ENCODE data around the gene BTBD9. TPM values are rescaled to one million over a fixed set of nuclear protein-coding genes. Genes with fewer than 3 reads are reported as not detected.

Gene BTBD9
- total RNA-seq, 4 donors from 2014 or later, result 9.2 to 16.3 (median 11.6) TPM

DNA sequence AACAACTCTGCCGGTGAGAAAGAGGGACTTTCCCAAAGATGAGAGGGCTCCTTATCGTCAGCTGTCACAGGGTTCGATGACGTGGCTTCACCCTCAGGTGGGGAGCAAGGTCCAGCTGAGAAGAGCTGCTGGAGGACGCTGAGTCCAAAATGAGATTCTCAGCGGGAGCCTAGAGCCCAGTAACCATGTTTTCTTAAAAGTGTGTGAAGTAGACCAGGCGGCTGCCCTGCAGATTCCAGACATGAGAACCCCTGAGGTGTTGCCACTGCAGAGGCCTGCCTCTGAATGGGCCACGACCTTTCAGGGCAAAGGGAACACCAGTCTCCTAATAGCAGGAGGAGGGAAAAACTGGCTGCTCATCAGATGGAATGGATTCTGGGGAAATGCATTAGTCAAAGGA is 375.1 kb downstream of the BTBD9 start:
- intact Hi-C loops (cut with DNase I), result no loop called here
- Histone ChIP-seq H3K4me1 (peaks cover 0 to 18% (median 11%) of the 10 kb centered on the region in 3 donors), H3K4me3 (no peak overlapping the region), H3K27me3 (no peaks in the 10 kb centered on the region), H3K36me3 (no peaks in the 10 kb centered on the region), H3K27ac (no peak overlapping the region), H3K9me3 (no peaks in the 10 kb centered on the region)
- 67 to 73% methylated on average over 5 to 7 of the region's 8 CpGs for WGBS, 2 donors
- TF ChIP-seq POLR2A (IDR thresholded peaks at IDR 0.05), result no peak
- TF ChIP-seq, protein P1, sequence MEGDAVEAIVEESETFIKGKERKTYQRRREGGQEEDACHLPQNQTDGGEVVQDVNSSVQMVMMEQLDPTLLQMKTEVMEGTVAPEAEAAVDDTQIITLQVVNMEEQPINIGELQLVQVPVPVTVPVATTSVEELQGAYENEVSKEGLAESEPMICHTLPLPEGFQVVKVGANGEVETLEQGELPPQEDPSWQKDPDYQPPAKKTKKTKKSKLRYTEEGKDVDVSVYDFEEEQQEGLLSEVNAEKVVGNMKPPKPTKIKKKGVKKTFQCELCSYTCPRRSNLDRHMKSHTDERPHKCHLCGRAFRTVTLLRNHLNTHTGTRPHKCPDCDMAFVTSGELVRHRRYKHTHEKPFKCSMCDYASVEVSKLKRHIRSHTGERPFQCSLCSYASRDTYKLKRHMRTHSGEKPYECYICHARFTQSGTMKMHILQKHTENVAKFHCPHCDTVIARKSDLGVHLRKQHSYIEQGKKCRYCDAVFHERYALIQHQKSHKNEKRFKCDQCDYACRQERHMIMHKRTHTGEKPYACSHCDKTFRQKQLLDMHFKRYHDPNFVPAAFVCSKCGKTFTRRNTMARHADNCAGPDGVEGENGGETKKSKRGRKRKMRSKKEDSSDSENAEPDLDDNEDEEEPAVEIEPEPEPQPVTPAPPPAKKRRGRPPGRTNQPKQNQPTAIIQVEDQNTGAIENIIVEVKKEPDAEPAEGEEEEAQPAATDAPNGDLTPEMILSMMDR (IDR thresholded peaks at IDR 0.05), result no peak
- DNase-seq, result no peak

DNA sequence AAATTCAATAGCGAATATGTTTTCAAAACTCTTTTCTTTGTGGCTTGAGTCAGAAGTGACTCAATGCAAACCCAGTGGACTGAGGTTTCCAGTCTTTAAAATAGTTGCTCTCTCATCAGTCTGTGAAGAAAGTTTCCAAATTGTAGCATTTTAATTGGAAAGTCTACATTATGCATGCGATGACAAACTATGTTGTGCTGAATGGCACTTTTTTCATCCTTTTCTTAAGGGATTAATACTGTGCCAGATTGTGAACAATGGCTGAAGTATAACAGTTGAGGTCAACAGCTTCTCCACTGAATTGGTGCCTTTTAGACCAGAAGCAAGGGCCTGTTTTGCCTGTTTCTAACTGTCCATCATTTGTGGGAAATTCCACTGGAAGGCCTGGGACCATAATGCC is 377.1 kb downstream of the BTBD9 start:
- intact Hi-C loops (cut with DNase I), result no loop called here
- Histone ChIP-seq H3K36me3 (peaks cover 0 to 12% (median 0%) of the 10 kb centered on the region in 3 donors), H3K4me3 (no peak overlapping the region), H3K27ac (no peak overlapping the region), H3K9me3 (no peaks in the 10 kb centered on the region), H3K27me3 (no peaks in the 10 kb centered on the region), H3K4me1 (peaks cover 0 to 18% (median 11%) of the 10 kb centered on the region in 3 donors)
- DNase-seq, result no peak
- 41 to 70% methylated on average over 2 of the region's 2 CpGs for WGBS, 2 donors
- TF ChIP-seq, protein P1 (IDR thresholded peaks at IDR 0.05), result no peak
- no peak for TF ChIP-seq POLR2A (IDR thresholded peaks at IDR 0.05)

DNA sequence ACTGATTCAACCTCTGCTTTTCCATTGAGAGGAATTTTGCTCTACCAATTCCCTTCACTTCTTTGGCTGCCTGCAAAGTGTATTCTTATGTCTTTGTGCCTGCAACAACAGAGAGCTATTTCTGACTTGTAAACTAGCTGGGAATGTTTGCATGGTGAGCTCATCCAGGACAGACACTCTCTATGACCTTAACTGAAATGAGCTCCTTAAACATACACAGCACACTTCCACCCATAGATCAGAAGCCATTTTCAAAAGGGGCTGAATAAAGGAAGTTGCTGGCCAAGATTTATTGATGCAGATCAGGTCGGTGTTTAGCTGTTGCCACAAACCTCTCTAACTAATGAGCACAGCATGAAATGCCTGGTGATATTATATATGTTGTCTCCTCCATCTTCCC is 377.7 kb downstream of the BTBD9 start:
- no peak overlapping the region for H3K27ac ChIP-seq
- TF ChIP-seq, protein P1 (IDR thresholded peaks at IDR 0.05), result no peak
- TF ChIP-seq POLR2A (IDR thresholded peaks at IDR 0.05), result no peak
- DNase-seq, result no peak
- no peaks in the 10 kb centered on the region for H3K9me3 ChIP-seq
- no peak overlapping the region for H3K4me3 ChIP-seq
- intact Hi-C loops (cut with DNase I), result no loop called here
- peaks cover 0 to 13% (median 0%) of the 10 kb centered on the region in 3 donors for H3K36me3 ChIP-seq
- H3K4me1 ChIP-seq, result peaks cover 0 to 18% (median 11%) of the 10 kb centered on the region in 3 donors
- H3K27me3 ChIP-seq, result no peaks in the 10 kb centered on the region
- 44 to 78% methylated on average over 1 of the region's 1 CpG for WGBS, 2 donors

DNA sequence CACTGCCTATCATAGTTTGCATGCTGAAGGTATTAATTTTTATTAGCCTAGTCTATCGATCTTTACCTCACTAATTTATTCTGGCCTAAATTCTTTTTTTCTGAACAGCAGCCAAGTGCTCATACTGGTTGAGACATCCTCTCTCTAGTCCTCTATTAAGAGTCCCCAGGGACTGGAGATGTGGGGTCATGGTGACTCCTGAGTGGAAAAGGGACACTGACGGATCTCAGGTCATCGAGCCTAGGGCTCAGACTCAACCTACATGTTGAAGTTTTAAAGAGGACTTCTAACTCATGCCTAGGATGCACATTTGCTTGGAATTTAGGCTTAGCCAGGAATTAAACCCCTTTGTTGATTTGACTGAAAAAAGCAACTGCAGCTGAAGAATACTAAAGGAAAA is 378.1 kb downstream of the BTBD9 start:
- intact Hi-C loops (cut with DNase I), result no loop called here
- WGBS, 2 donors, result 81 to 85% methylated on average over 3 of the region's 3 CpGs
- DNase-seq, result no peak
- H3K36me3 ChIP-seq, result peaks cover 0 to 15% (median 0%) of the 10 kb centered on the region in 3 donors
- no peak overlapping the region for H3K27ac ChIP-seq
- H3K4me1 ChIP-seq, result peaks cover 0 to 18% (median 11%) of the 10 kb centered on the region in 3 donors
- H3K4me3 ChIP-seq, result no peak overlapping the region
- H3K27me3 ChIP-seq, result no peaks in the 10 kb centered on the region
- TF ChIP-seq POLR2A (IDR thresholded peaks at IDR 0.05), result no peak
- TF ChIP-seq, protein P1 (IDR thresholded peaks at IDR 0.05), result no peak
- no peaks in the 10 kb centered on the region for H3K9me3 ChIP-seq

DNA sequence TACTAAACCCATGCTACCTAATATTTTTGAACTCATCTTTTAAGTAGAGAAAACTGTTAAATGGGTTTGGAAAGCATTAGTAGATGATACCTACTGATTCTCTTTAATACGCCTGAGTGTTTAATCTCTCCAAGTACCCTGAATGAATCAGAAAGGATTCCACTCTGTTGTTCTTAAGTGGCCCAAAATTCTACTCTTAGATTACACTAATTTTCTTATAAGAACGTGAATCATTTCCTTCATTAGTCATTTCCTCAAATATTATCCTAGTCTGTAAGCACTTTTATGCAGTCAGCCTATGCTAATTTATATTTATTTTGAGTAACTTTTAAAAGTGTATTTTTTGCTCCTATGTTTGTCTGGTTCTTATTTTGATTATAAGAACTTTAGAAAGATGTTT is 380.0 kb downstream of the BTBD9 start:
- no peak for TF ChIP-seq POLR2A (IDR thresholded peaks at IDR 0.05)
- TF ChIP-seq, protein P1 (IDR thresholded peaks at IDR 0.05), result no peak
- intact Hi-C loops (cut with DNase I), result no loop called here
- H3K9me3 ChIP-seq, result no peaks in the 10 kb centered on the region
- WGBS, 2 donors, result 20 to 41% methylated on average over 2 of the region's 2 CpGs
- no peak for DNase-seq
- H3K4me3 ChIP-seq, result no peak overlapping the region
- H3K27me3 ChIP-seq, result no peaks in the 10 kb centered on the region
- peaks cover 0 to 18% (median 11%) of the 10 kb centered on the region in 3 donors for H3K4me1 ChIP-seq
- H3K36me3 ChIP-seq, result peaks cover 0 to 34% (median 7%) of the 10 kb centered on the region in 3 donors
- H3K27ac ChIP-seq, result no peak overlapping the region
